ENCODE data around the gene SHMT1. TPM values are rescaled to one million over a fixed set of nuclear protein-coding genes. Genes with fewer than 3 reads are reported as not detected.

Gene SHMT1
- polyA plus RNA-seq, 3 donors: 4.2 to 17.9 (median 16.6) TPM

DNA sequence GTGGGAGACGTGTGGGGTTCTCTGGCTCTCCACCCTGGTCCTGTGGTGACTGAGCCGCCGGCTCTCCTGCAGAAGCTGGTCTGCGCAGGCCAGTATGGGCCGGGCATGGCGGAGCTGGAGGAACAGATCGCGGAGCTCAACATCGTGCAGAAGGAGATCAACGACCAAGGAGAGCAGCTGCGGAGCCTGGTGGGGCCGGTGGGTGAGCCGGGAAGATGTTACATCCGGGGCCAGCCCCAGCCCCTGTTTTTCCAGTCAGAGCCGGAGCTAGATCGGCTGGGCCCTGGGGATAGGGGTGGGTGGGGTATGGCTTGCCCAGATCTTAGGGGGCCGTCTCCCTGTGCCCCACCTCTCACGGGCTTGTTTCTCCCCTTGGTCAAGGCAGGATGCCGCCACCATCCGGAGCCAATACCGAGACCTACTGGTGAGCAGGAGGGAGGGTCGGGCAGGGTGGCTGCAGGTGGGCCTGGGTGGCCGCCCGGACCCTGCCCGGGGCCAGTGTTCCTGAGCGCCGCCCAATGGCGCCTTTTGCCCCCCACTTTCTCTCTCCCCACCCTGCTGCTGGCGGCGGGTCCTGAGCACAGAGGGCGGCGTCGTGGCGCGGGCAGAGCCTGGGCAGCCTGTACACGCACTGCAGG is 19.2 kb upstream of the SHMT1 start:
- H3K4me3 ChIP-seq (replicated peaks in 1 of 3; ENCODE audit: low read depth in 2 of 3, low read length in 3 of 3): no peak overlapping the region
- Mint-ChIP-seq H3K36me3 (peaks cover 0 to 4% of the 10 kb centered on the region in 2 donors), H3K9me3 (peaks cover 0 to 5% (median 0%) of the 10 kb centered on the region in 7 donors), H3K4me3 (peak overlapping the region in 1 of 2 donors; percentile 81), H3K27ac (no peak overlapping the region), H3K27me3 (ENCODE audit: low read depth in 3 of 3) (peaks cover 41 to 54% (median 48%) of the 10 kb centered on the region in 3 donors), H3K4me1 (peaks cover 2% of the 10 kb centered on the region)
- no peaks in the 10 kb centered on the region for H3K36me3 ChIP-seq (replicated peaks in 1 of 2; ENCODE audit: control insufficient read depth in 1 of 2, insufficient read depth in 2 of 2, low read length in 2 of 2)
- peaks cover 0 to 31% of the 10 kb centered on the region in 2 donors for H3K27me3 ChIP-seq (ENCODE audit: control insufficient read depth in 2 of 2, insufficient read depth in 2 of 2, low read length in 2 of 2)
- H2AFZ ChIP-seq (ENCODE audit: insufficient read depth, low read depth, low read length, poor library complexity, severe bottlenecking): no peak overlapping the region
- TF ChIP-seq CTCF (IDR thresholded peaks at IDR 0.05): no peak
- H3K79me2 ChIP-seq (ENCODE audit: insufficient read depth, low read length): no peaks in the 10 kb centered on the region
- H4K20me1 ChIP-seq (ENCODE audit: insufficient read depth, low read length): no peaks in the 10 kb centered on the region
- 63% methylated on average over 23 of the region's 36 CpGs for WGBS (ENCODE audit: insufficient coverage)
- H3K27ac ChIP-seq (ENCODE audit: low read depth in 1 of 2, low read length in 2 of 2): no peak overlapping the region
- no peaks in the 10 kb centered on the region for H3K9me3 ChIP-seq (replicated peaks in 1 of 2; ENCODE audit: control insufficient read depth in 1 of 2, insufficient read depth in 1 of 2, low read length in 2 of 2)
- no peak overlapping the region for H3K9ac ChIP-seq (ENCODE audit: insufficient read depth, low read length, poor library complexity, severe bottlenecking)
- H3K4me1 ChIP-seq (ENCODE audit: control insufficient read depth in 1 of 2, insufficient read depth in 2 of 2, low read length in 2 of 2): peaks cover 10 to 14% of the 10 kb centered on the region in 2 donors
- no peak for DNase-seq
- intact Hi-C loops (cut with micrococcal nuclease): no loop called here
- H3K4me2 ChIP-seq (replicated peaks; ENCODE audit: extremely low read depth, low read length, poor library complexity, severe bottlenecking): no peak overlapping the region

DNA sequence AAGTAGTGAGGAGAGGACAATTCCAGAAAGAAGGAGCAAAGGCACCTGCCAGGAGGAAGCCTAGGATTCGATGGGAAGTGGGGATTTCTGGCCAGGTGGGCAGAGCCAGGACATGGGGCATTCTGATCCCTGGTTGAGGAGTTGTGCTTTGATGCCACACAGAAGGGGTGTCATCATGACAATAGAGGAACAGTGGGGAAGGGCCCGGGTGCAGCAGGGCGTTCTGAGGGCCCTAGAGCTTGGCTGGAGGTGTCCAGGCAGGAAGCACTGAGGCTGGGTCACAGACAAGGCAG is 18.5 kb upstream of the SHMT1 start:
- Histone ChIP-seq H3K27me3 (ENCODE audit: control insufficient read depth in 2 of 2, insufficient read depth in 2 of 2, low read length in 2 of 2) (peaks cover 0 to 31% of the 10 kb centered on the region in 2 donors), H3K4me1 (ENCODE audit: control insufficient read depth in 1 of 2, insufficient read depth in 2 of 2, low read length in 2 of 2) (peaks cover 17 to 20% of the 10 kb centered on the region in 2 donors), H2AFZ (ENCODE audit: insufficient read depth, low read depth, low read length, poor library complexity, severe bottlenecking) (no peak overlapping the region), H3K9ac (ENCODE audit: insufficient read depth, low read length, poor library complexity, severe bottlenecking) (no peak overlapping the region), H3K4me2 (replicated peaks; ENCODE audit: extremely low read depth, low read length, poor library complexity, severe bottlenecking) (no peak overlapping the region), H3K9me3 (replicated peaks in 1 of 2; ENCODE audit: control insufficient read depth in 1 of 2, insufficient read depth in 1 of 2, low read length in 2 of 2) (no peaks in the 10 kb centered on the region), H4K20me1 (ENCODE audit: insufficient read depth, low read length) (no peaks in the 10 kb centered on the region), H3K79me2 (ENCODE audit: insufficient read depth, low read length) (no peaks in the 10 kb centered on the region), H3K4me3 (replicated peaks in 1 of 3; ENCODE audit: low read depth in 2 of 3, low read length in 3 of 3) (no peak overlapping the region), H3K36me3 (replicated peaks in 1 of 2; ENCODE audit: control insufficient read depth in 1 of 2, insufficient read depth in 2 of 2, low read length in 2 of 2) (no peaks in the 10 kb centered on the region), H3K27ac (ENCODE audit: low read depth in 1 of 2, low read length in 2 of 2) (no peak overlapping the region)
- WGBS (ENCODE audit: insufficient coverage): 83% methylated on average over 3 of the region's 3 CpGs
- H3K36me3 Mint-ChIP-seq: peaks cover 0 to 4% of the 10 kb centered on the region in 2 donors
- peaks cover 37 to 55% (median 48%) of the 10 kb centered on the region in 3 donors for H3K27me3 Mint-ChIP-seq (ENCODE audit: low read depth in 3 of 3)
- peaks cover 9% of the 10 kb centered on the region for H3K4me1 Mint-ChIP-seq
- intact Hi-C loops (cut with micrococcal nuclease): no loop called here
- no peak for TF ChIP-seq CTCF (IDR thresholded peaks at IDR 0.05)
- no peak overlapping the region for H3K27ac Mint-ChIP-seq
- peak overlapping the region in 1 of 2 donors; percentile 81 for H3K4me3 Mint-ChIP-seq
- no peak for DNase-seq
- H3K9me3 Mint-ChIP-seq: peaks cover 0 to 5% (median 0%) of the 10 kb centered on the region in 7 donors

Data from CD14-positive monocyte (primary cell).